HepG2 (cell line): ENCODE results near the gene ZBTB9. TPM values are rescaled to one million over a fixed set of nuclear protein-coding genes. Genes with fewer than 3 reads are reported as not detected.

Experiments
- AFF4 ChIP-seq: sonication (generic); formaldehyde crosslinking; IDR thresholded peaks from 2 replicates; pipeline ENCODE4 v1.4.0; 2020; ENCODE audit warnings: missing genetic modification reagents
- AKNA ChIP-seq: sonication (generic); formaldehyde crosslinking; IDR thresholded peaks from 2 replicates; pipeline ENCODE4 v1.4.0; 2020; ENCODE audit warnings: missing genetic modification reagents, borderline replicate concordance
- BATF2 ChIP-seq: sonication (generic); formaldehyde crosslinking; IDR thresholded peaks from 2 replicates; pipeline ENCODE4 v1.8.0; 2022; ENCODE audit warnings: mild to moderate bottlenecking, missing genetic modification reagents, moderate library complexity
- GATA4 ChIP-seq: sonication (generic); IDR thresholded peaks from 2 replicates; pipeline ENCODE4 v1.6.1; 2016; ENCODE audit warnings: antibody characterized with exemption, low read depth, borderline replicate concordance
- GTF2F1 ChIP-seq: fragments of 150-350 bp; IDR thresholded peaks from 2 replicates; pipeline ENCODE4 v1.6.1; 2014; ENCODE audit warnings: low read length
- HNRNPL ChIP-seq: fragments of 200-400 bp; formaldehyde crosslinking; IDR thresholded peaks from 2 replicates; pipeline ENCODE4 v1.6.1; 2017; ENCODE audit warnings: mild to moderate bottlenecking, low read depth, low read length
- MAF1 ChIP-seq: sonication (generic); formaldehyde crosslinking; IDR thresholded peaks from 2 replicates; pipeline ENCODE4 v1.5.0; 2020; ENCODE audit warnings: missing genetic modification reagents, borderline replicate concordance
- MATR3 ChIP-seq: sonication (generic); formaldehyde crosslinking; IDR thresholded peaks from 2 replicates; pipeline ENCODE4 v1.4.0; 2020; ENCODE audit warnings: missing genetic modification reagents
- NR3C1 ChIP-seq: sonication (generic); formaldehyde crosslinking; IDR thresholded peaks from 2 replicates; pipeline ENCODE4 v1.4.0; 2020; ENCODE audit warnings: missing genetic modification reagents
- PLSCR1 ChIP-seq: sonication (generic); formaldehyde crosslinking; IDR thresholded peaks from 2 replicates; pipeline ENCODE4 v1.5.0; 2020; ENCODE audit warnings: missing genetic modification reagents, mild to moderate bottlenecking, borderline replicate concordance
- RELA ChIP-seq: sonication (generic); formaldehyde crosslinking; IDR thresholded peaks from 2 replicates; pipeline ENCODE4 v1.4.0; 2020; ENCODE audit warnings: missing genetic modification reagents
- YY1 ChIP-seq: IDR thresholded peaks from 2 replicates; pipeline ENCODE4 v1.6.1; 2011; ENCODE audit warnings: low read length, low read depth, moderate library complexity, mild to moderate bottlenecking; ENCODE audit not compliant: insufficient read depth, insufficient replicate concordance
- ZNF18 ChIP-seq: sonication (generic); formaldehyde crosslinking; IDR thresholded peaks from 2 replicates; pipeline ENCODE4 v1.8.0; 2022; ENCODE audit warnings: mild to moderate bottlenecking, missing genetic modification reagents; ENCODE audit not compliant: insufficient replicate concordance
- ZNF224 ChIP-seq: sonication (generic); formaldehyde crosslinking; IDR thresholded peaks from 2 replicates; pipeline ENCODE4 v1.5.0; 2020; ENCODE audit warnings: mild to moderate bottlenecking, missing genetic modification reagents
- ZNF33B ChIP-seq: sonication (generic); formaldehyde crosslinking; IDR thresholded peaks from 2 replicates; pipeline ENCODE4 v1.5.1; 2020; ENCODE audit warnings: mild to moderate bottlenecking, missing genetic modification reagents
- ZNF451 ChIP-seq: sonication (generic); formaldehyde crosslinking; IDR thresholded peaks from 2 replicates; pipeline ENCODE4 v1.5.0; 2020; ENCODE audit warnings: mild to moderate bottlenecking, missing genetic modification reagents
- ZNF644 ChIP-seq: IDR thresholded peaks from 2 replicates; pipeline ENCODE4 v1.6.1; 2016; ENCODE audit warnings: low read depth
- polyA plus RNA-seq, 8 experiments: library from polyadenylated mRNA; depleted of rRNA in 3 of 8; stranded (reverse) in 7 of 8; unstranded in 1 of 8; fragments of >200 nt; fragmentation: Illumina TruSeq in 4 of 8; extraction: Trizol in 4 of 8; gene quantifications; 2 replicates each; pipeline versions ENCODE4 v1.2.1 to v1.2.3, GENCODE V29; 2011 to 2016; ENCODE audit warnings: low read depth in 4 of 8, missing spikeins in 1 of 8, mixed read lengths in 1 of 8; ENCODE audit not compliant: insufficient read depth in 1 of 8
- total RNA-seq, 5 experiments: library from RNA; depleted of rRNA; stranded (reverse); fragments of >200 nt; fragmentation: Illumina TruSeq; extraction: Trizol; gene quantifications; 2 replicates each; pipeline ENCODE4 v1.2.3, GENCODE V29; 2016; ENCODE audit warnings: low read depth in 1 of 5

ZBTB9 gene
- total and polyA plus RNA-seq, 2 of the 13 experiments (the other 11 are each of a cell fraction or from before 2014, with no cell fraction given), result 5.3 to 9.2 TPM

GRCh38 chr6:33425668-33426577 lies 28.5 kb upstream of the ZBTB9 start (continued):
- TF ChIP-seq ZNF18 (CRISPR knock-in tag) (no peak), RELA (CRISPR knock-in tag) (0 out of 2 replicates have a peak, but pooled peaks have one; percentile 14), AFF4 (CRISPR knock-in tag) (no peak), ZNF451 (CRISPR knock-in tag) (no peak), ZNF644 (no peak), MAF1 (0 out of 2 replicates have a peak, but pooled peaks have one; percentile 20), PLSCR1 (CRISPR knock-in tag) (no peak), NR3C1 (CRISPR knock-in tag) (no peak), HNRNPL (no peak), GATA4 (no peak), YY1 (peak; percentile 57), ZNF33B (CRISPR knock-in tag) (no peak), BATF2 (CRISPR knock-in tag) (no peak), AKNA (CRISPR knock-in tag) (no peak), GTF2F1 (no peak), MATR3 (CRISPR knock-in tag) (no peak), ZNF224 (CRISPR knock-in tag) (no peak)
